Measurements from ENCODE around the gene NOS1AP. TPM values are rescaled to one million over a fixed set of nuclear protein-coding genes. Genes with fewer than 3 reads are reported as not detected.

The NOS1AP gene
- total and polyA plus RNA-seq, 2 experiments from 2014 or later = 5.8 to 6.6 TPM

- Histone ChIP-seq H3K4me3 (no peak overlapping the region), H3K9me2 (ENCODE audit: insufficient read depth) (peaks cover 7% of the 10 kb centered on the region; the same call in 1 of the 2 replicates), H3K36me3 (ENCODE audit: insufficient read depth) (no peaks in the 10 kb centered on the region), H3K4me1 (ENCODE audit: insufficient read depth) (peaks cover 22% of the 10 kb centered on the region), H3K27ac (ENCODE audit: low read depth) (no peak overlapping the region), H2AFZ (no peak overlapping the region), H3F3A (replicated peaks; ENCODE audit: low read depth) (no peaks in the 10 kb centered on the region; the same call in 1 of the 2 replicates), H3K79me2 (replicated peaks; ENCODE audit: insufficient read depth) (peaks cover 40% of the 10 kb centered on the region), H4K20me1 (replicated peaks; ENCODE audit: insufficient read depth) (peaks cover 2% of the 10 kb centered on the region), H3K4me2 (no peak overlapping the region), H3K27me3 (ENCODE audit: insufficient read depth) (no peaks in the 10 kb centered on the region)
- ATAC-seq (no peak), DNase-seq (ENCODE audit: low spot score) (no peak)
- Mint-ChIP-seq H3K27me3 (ENCODE audit: insufficient read depth, low read depth, poor library complexity) (peaks cover 6% of the 10 kb centered on the region), H3K4me1 (peaks cover 54% of the 10 kb centered on the region), H3K4me3 (no peak overlapping the region), H3K27ac (no peak overlapping the region), H3K9me3 (no peaks in the 10 kb centered on the region; the same call in 2 of the 3 replicates), H3K36me3 (ENCODE audit: low read depth) (no peaks in the 10 kb centered on the region)
- TF ChIP-seq POLR2AphosphoS5 (IDR thresholded peaks at IDR 0.05; ENCODE audit: low read depth) (no peak), ETS1 (IDR thresholded peaks at IDR 0.05) (no peak), REST (IDR thresholded peaks at IDR 0.05; ENCODE audit: unreplicated experiment) (no peak), CTCF (conservative IDR thresholded peaks at IDR 0.05; ENCODE audit: low read depth in 2 of 2) (no peak), NANOG (IDR thresholded peaks at IDR 0.05; ENCODE audit: borderline replicate concordance) (no peak), ZNF462 (CRISPR knock-in tag; IDR thresholded peaks at IDR 0.05) (no peak), JUNB (IDR thresholded peaks at IDR 0.05; ENCODE audit: unreplicated experiment) (no peak), EZH2 (IDR thresholded peaks at IDR 0.05; ENCODE audit: low read depth, unreplicated experiment) (no peak), STAT1 (IDR thresholded peaks at IDR 0.05; ENCODE audit: unreplicated experiment) (no peak), ZNF331 (CRISPR knock-in tag; IDR thresholded peaks at IDR 0.05; ENCODE audit: low read depth) (no peak), EZH2phosphoT487 (IDR thresholded peaks at IDR 0.05; ENCODE audit: unreplicated experiment) (no peak), ZNF114 (CRISPR knock-in tag; IDR thresholded peaks at IDR 0.05) (no peak), CREB1 (CRISPR knock-in tag; IDR thresholded peaks at IDR 0.05; ENCODE audit: low read depth) (no peak)
Measured at GRCh38 chr1:162192763-162193162, 123.3 kb downstream of the NOS1AP start.
